ENCODE results near the gene LRRC25. TPM values are rescaled to one million over a fixed set of nuclear protein-coding genes. Genes with fewer than 3 reads are reported as not detected.

Gene LRRC25
- total RNA-seq, 1 experiment from 2014 or later = 0.31 TPM

GRCh38 chr19:18423258-18424020 is 26.0 kb upstream of the LRRC25 start:
- H3K27ac Mint-ChIP-seq = no peak overlapping the region
- peaks cover 20% of the 10 kb centered on the region for H3K27me3 Mint-ChIP-seq (ENCODE audit: low read depth)
- TF ChIP-seq ETV6 (CRISPR knock-in tag; IDR thresholded peaks at IDR 0.05) = no peak
- TF ChIP-seq ZNF219 (CRISPR knock-in tag; IDR thresholded peaks at IDR 0.05; ENCODE audit: borderline replicate concordance) = no peak
- TF ChIP-seq, protein P1, sequence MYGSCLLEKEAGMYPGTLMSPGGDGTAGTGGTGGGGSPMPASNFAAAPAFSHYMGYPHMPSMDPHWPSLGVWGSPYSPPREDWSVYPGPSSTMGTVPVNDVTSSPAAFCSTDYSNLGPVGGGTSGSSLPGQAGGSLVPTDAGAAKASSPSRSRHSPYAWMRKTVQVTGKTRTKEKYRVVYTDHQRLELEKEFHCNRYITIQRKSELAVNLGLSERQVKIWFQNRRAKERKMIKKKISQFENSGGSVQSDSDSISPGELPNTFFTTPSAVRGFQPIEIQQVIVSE (CRISPR knock-in tag; IDR thresholded peaks at IDR 0.05; ENCODE audit: borderline replicate concordance) = no peak
- no peak for TF ChIP-seq GTF2I (CRISPR knock-in tag; conservative IDR thresholded peaks at IDR 0.05)
- no peak for TF ChIP-seq SMAD3 (CRISPR knock-in tag; IDR thresholded peaks at IDR 0.05; ENCODE audit: borderline replicate concordance)
- no peak for TF ChIP-seq SOX15 (CRISPR knock-in tag; IDR thresholded peaks at IDR 0.05)
- TF ChIP-seq E2F4 (CRISPR knock-in tag; IDR thresholded peaks at IDR 0.05; ENCODE audit: borderline replicate concordance, low read depth) = no peak
- no peak for TF ChIP-seq OVOL2 (CRISPR knock-in tag; IDR thresholded peaks at IDR 0.05; ENCODE audit: borderline replicate concordance)
- TF ChIP-seq NR3C1 (CRISPR knock-in tag; conservative IDR thresholded peaks at IDR 0.05; ENCODE audit: low read depth) = no peak
- TF ChIP-seq TCF7 (CRISPR knock-in tag; IDR thresholded peaks at IDR 0.05; ENCODE audit: low read depth) = no peak
- no peak for TF ChIP-seq TEAD4 (CRISPR knock-in tag; IDR thresholded peaks at IDR 0.05)
- TF ChIP-seq ESRRA (CRISPR knock-in tag; IDR thresholded peaks at IDR 0.05; ENCODE audit: borderline replicate concordance) = no peak
- TF ChIP-seq ZNF423 (CRISPR knock-in tag; IDR thresholded peaks at IDR 0.05) = no peak
- DNase-seq (ENCODE audit: low spot score) = no peak
- peaks cover 24% of the 10 kb centered on the region for H3K4me1 Mint-ChIP-seq
- no peak for ATAC-seq
- no peak overlapping the region for H3K4me3 Mint-ChIP-seq
- ChIA-PET POLR2A (no interaction called here), CTCF (interaction anchor here (0.5 to 3.5 kb wide), 10 partner anchors 13 to 424 kb away, joined by 3 to 15 read pairs (median 5); partner anchors contain the start of gene JUND)
- H3K9me3 Mint-ChIP-seq = no peaks in the 10 kb centered on the region
- H3K36me3 Mint-ChIP-seq = no peaks in the 10 kb centered on the region

GRCh38 chr19:18422530-18423191 is 25.2 kb upstream of the LRRC25 start:
- no peaks in the 10 kb centered on the region for H3K9me3 Mint-ChIP-seq
- H3K4me3 Mint-ChIP-seq = no peak overlapping the region
- TF ChIP-seq FOXP1 (CRISPR knock-in tag; IDR thresholded peaks at IDR 0.05; ENCODE audit: borderline replicate concordance) = no peak
- TF ChIP-seq, protein P2, sequence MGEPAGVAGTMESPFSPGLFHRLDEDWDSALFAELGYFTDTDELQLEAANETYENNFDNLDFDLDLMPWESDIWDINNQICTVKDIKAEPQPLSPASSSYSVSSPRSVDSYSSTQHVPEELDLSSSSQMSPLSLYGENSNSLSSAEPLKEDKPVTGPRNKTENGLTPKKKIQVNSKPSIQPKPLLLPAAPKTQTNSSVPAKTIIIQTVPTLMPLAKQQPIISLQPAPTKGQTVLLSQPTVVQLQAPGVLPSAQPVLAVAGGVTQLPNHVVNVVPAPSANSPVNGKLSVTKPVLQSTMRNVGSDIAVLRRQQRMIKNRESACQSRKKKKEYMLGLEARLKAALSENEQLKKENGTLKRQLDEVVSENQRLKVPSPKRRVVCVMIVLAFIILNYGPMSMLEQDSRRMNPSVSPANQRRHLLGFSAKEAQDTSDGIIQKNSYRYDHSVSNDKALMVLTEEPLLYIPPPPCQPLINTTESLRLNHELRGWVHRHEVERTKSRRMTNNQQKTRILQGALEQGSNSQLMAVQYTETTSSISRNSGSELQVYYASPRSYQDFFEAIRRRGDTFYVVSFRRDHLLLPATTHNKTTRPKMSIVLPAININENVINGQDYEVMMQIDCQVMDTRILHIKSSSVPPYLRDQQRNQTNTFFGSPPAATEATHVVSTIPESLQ (CRISPR knock-in tag; IDR thresholded peaks at IDR 0.05) = no peak
- TF ChIP-seq, protein P3, sequence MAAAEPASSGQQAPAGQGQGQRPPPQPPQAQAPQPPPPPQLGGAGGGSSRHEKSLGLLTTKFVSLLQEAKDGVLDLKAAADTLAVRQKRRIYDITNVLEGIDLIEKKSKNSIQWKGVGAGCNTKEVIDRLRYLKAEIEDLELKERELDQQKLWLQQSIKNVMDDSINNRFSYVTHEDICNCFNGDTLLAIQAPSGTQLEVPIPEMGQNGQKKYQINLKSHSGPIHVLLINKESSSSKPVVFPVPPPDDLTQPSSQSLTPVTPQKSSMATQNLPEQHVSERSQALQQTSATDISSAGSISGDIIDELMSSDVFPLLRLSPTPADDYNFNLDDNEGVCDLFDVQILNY (CRISPR knock-in tag; IDR thresholded peaks at IDR 0.05) = no peak
- no peak for TF ChIP-seq ZBTB43 (CRISPR knock-in tag; IDR thresholded peaks at IDR 0.05)
- TF ChIP-seq AFF4 (CRISPR knock-in tag; IDR thresholded peaks at IDR 0.05; ENCODE audit: borderline replicate concordance) = no peak
- TF ChIP-seq, protein P4, sequence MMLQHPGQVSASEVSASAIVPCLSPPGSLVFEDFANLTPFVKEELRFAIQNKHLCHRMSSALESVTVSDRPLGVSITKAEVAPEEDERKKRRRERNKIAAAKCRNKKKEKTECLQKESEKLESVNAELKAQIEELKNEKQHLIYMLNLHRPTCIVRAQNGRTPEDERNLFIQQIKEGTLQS (CRISPR knock-in tag; conservative IDR thresholded peaks at IDR 0.05) = no peak
- TF ChIP-seq, protein P5, sequence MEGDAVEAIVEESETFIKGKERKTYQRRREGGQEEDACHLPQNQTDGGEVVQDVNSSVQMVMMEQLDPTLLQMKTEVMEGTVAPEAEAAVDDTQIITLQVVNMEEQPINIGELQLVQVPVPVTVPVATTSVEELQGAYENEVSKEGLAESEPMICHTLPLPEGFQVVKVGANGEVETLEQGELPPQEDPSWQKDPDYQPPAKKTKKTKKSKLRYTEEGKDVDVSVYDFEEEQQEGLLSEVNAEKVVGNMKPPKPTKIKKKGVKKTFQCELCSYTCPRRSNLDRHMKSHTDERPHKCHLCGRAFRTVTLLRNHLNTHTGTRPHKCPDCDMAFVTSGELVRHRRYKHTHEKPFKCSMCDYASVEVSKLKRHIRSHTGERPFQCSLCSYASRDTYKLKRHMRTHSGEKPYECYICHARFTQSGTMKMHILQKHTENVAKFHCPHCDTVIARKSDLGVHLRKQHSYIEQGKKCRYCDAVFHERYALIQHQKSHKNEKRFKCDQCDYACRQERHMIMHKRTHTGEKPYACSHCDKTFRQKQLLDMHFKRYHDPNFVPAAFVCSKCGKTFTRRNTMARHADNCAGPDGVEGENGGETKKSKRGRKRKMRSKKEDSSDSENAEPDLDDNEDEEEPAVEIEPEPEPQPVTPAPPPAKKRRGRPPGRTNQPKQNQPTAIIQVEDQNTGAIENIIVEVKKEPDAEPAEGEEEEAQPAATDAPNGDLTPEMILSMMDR (IDR thresholded peaks at IDR 0.05) = no peak
- no peak for TF ChIP-seq KAT7 (CRISPR knock-in tag; IDR thresholded peaks at IDR 0.05; ENCODE audit: borderline replicate concordance)
- DNase-seq (ENCODE audit: low spot score) = no peak
- H3K36me3 Mint-ChIP-seq = no peaks in the 10 kb centered on the region
- peaks cover 28% of the 10 kb centered on the region for H3K27me3 Mint-ChIP-seq (ENCODE audit: low read depth)
- ATAC-seq = no peak
- H3K27ac Mint-ChIP-seq = no peak overlapping the region
- ChIA-PET POLR2A (no interaction called here), CTCF (interaction anchor here (0.8 to 3.5 kb wide), 6 partner anchors 12 to 150 kb away, joined by 3 to 15 read pairs (median 5); partner anchors contain the start of gene JUND)
- H3K4me1 Mint-ChIP-seq = peaks cover 29% of the 10 kb centered on the region

Measured in WTC11 (cell line).